Tibial nerve (tissue), 4 donors: ENCODE results near the gene NAA25. TPM values are rescaled to one million over a fixed set of nuclear protein-coding genes. Genes with fewer than 3 reads are reported as not detected.

Experiments used
- DNase-seq, 2 donors: peaks; one replicate each; pipeline ENCODE4 v3.0.0-alpha.2; 2019; ENCODE audit warnings: low spot score in 2 of 2
- H3K27ac ChIP-seq, 4 donors: fragments of 200-600 bp; sonication (generic) in 3 of 4; one replicate each; pipeline ENCODE4 v1.5.1; 2017 to 2019; ENCODE audit warnings: mild to moderate bottlenecking in 1 of 4
- H3K27me3 ChIP-seq, 2 donors: fragments of 200-600 bp; sonication (generic) in 1 of 2; one replicate each; pipeline versions ENCODE4 v1.5.1 to v1.6.0; 2017 to 2019
- H3K36me3 ChIP-seq, 3 donors: fragments of 200-600 bp; sonication (generic); one replicate each; pipeline ENCODE4 v1.5.1; 2018 to 2019
- H3K4me1 ChIP-seq, 4 donors: fragments of 200-600 bp; sonication (generic) in 3 of 4; one replicate each; pipeline ENCODE4 v1.5.1; 2017 to 2019
- H3K4me3 ChIP-seq, 4 donors: fragments of 200-600 bp; sonication (generic) in 3 of 4; one replicate each; pipeline ENCODE4 v1.5.1; 2017 to 2019; ENCODE audit warnings: mild to moderate bottlenecking in 1 of 4, moderate library complexity in 1 of 4
- H3K9me3 ChIP-seq, 4 donors: fragments of 200-600 bp; sonication (generic) in 3 of 4; one replicate each; pipeline ENCODE4 v1.5.1; 2017 to 2019
- CTCF ChIP-seq, 5 experiments: fragments of 200-600 bp in 3 of 5; fragments of 450-650 bp in 2 of 5; sonication (generic) in 3 of 5; IDR thresholded peaks; one replicate each; pipeline ENCODE4 v1.5.1; 2016 to 2019; ENCODE audit warnings: antibody characterized with exemption in 5 of 5, mild to moderate bottlenecking in 3 of 5, moderate library complexity in 2 of 5
- EP300 ChIP-seq, 2 donors: sonication (generic); formaldehyde crosslinking; IDR thresholded peaks; one replicate each; pipeline ENCODE4 v1.6.1; 2017; ENCODE audit warnings: antibody characterized with exemption in 2 of 2, mild to moderate bottlenecking in 1 of 2
- POLR2A ChIP-seq, 2 donors: fragments of 450-650 bp; IDR thresholded peaks; one replicate each; pipeline ENCODE4 v1.6.1; 2017; ENCODE audit warnings: antibody characterized with exemption in 2 of 2, mild to moderate bottlenecking in 2 of 2, moderate library complexity in 2 of 2
- WGBS, 2 donors: methylation state at CpG; one replicate each; pipeline ENCODE4 v1.1.5; 2018; 5-methylcytosine and 5-hydroxymethylcytosine counted together
- total RNA-seq, 4 donors: library from RNA; depleted of rRNA; stranded (reverse); fragments of >200 nt; gene quantifications; one replicate each; pipeline ENCODE4 v1.1.0, GENCODE V29; 2016

The NAA25 gene
- total RNA-seq, 4 donors from 2014 or later = 22.7 to 40.4 (median 34.2) TPM

DNA sequence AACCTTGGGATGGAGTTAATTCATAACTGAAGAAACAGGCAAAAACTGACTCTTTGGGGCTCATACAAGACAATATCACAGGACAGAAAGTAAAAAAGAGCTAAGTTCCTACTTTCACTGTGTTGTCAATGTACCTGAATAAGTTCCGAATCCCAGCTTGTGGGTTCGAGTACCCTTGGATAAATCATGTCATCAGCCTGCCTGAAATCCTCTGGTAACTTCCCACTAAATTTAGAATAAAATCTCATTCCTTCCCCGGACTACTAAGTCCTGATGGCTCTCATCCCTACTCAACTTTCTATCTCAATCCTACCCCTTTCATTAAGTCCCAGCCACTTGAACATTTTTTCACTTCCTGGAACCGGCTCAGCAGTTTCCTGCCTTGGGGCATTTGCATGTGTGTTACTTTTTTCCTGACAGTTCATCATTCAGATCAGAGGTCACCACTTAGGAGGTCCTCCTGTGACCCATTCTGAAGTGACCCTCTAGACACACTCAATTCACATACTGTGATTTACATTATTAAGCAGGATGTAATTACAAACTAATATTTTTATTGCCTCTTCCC is 82.7 kb downstream of the NAA25 start:
- no peak for DNase-seq
- H3K4me3 ChIP-seq = no peak overlapping the region
- no peaks in the 10 kb centered on the region for H3K27me3 ChIP-seq
- 61% methylated on average over 4 of the region's 4 CpGs for WGBS, 2 donors
- H3K4me1 ChIP-seq = no peaks in the 10 kb centered on the region
- peaks cover 0 to 78% (median 0%) of the 10 kb centered on the region in 3 donors for H3K36me3 ChIP-seq
- H3K27ac ChIP-seq = no peak overlapping the region
- no peaks in the 10 kb centered on the region for H3K9me3 ChIP-seq
- TF ChIP-seq CTCF (IDR thresholded peaks at IDR 0.05) = no peak
- TF ChIP-seq EP300 (IDR thresholded peaks at IDR 0.05) = no peak

DNA sequence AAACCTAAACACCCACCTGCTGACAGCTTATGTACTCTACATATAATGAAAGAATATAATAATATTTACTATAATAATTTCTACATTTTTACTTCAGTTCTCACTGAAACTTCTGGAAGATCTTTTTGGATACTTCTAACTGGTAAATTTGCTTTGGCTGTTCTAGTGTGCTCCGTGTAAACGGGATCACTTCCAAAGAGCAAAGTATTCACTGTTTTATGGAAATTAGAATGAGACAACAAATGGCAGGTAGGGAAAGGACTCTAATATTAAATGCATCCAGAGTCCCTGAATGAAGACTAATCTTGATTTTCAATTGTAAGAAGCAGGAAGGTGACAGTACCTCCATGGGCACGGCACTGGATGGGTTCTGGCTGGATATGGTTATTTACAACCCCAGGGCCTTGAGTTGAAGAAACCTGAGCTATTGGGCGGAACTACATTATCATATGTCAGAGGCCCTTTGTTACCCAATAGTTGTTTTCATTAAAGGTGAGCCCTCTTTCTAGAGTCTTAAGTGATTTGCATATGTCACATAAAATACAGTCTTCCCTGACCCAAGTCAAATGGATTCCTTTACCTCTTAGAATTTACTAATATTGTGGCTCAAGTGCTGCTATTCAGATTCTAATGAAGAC is 84.7 kb downstream of the NAA25 start:
- TF ChIP-seq EP300 (IDR thresholded peaks at IDR 0.05) = no peak
- no peak for TF ChIP-seq POLR2A (IDR thresholded peaks at IDR 0.05)
- H3K36me3 ChIP-seq = peaks cover 0 to 75% (median 0%) of the 10 kb centered on the region in 3 donors
- peaks cover 0 to 3% (median 0%) of the 10 kb centered on the region in 4 donors for H3K4me1 ChIP-seq
- no peaks in the 10 kb centered on the region for H3K9me3 ChIP-seq
- H3K27ac ChIP-seq = no peak overlapping the region
- no peak overlapping the region for H3K4me3 ChIP-seq
- 81 to 83% methylated on average over 4 of the region's 4 CpGs for WGBS, 2 donors
- DNase-seq = no peak
- H3K27me3 ChIP-seq = no peaks in the 10 kb centered on the region

DNA sequence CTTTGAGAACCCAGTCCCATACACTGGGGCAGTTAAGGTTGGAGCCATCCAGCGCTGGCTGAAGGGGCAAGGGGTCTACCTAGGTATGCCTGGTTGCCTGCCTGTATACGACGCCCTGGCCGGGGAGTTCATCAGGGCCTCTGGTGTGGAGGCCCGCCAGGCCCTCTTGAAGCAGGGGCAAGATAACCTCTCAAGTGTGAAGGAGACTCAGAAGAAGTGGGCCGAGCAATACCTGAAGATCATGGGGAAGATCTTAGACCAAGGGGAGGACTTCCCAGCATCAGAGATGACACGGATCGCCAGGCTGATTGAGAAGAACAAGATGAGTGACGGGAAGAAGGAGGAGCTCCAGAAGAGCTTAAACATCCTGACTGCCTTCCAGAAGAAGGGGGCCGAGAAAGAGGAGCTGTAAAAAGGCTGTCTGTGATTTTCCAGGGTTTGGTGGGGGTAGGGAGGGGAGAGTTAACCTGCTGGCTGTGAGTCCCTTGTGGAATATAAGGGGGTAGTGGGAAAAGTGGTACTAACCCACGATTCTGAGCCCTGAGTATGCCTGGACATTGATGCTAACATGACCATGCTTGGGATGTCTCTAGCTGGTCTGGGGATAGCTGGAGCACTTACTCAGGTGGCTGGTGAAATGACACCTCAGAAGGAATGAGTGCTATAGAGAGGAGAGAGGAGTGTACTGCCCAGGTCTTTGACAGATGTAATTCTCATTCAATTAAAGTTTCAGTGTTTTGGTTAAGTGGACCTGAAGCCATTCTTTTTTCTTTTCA is 86.2 kb downstream of the NAA25 start:
- Histone ChIP-seq H3K36me3 (peaks cover 0 to 70% (median 0%) of the 10 kb centered on the region in 3 donors), H3K27me3 (no peaks in the 10 kb centered on the region), H3K27ac (no peak overlapping the region), H3K4me3 (no peak overlapping the region), H3K4me1 (peaks cover 0 to 10% (median 0%) of the 10 kb centered on the region in 4 donors), H3K9me3 (no peaks in the 10 kb centered on the region)
- 89 to 90% methylated on average over 11 of the region's 11 CpGs for WGBS, 2 donors
- no peak for DNase-seq
- TF ChIP-seq CTCF (IDR thresholded peaks at IDR 0.05) = no peak

DNA sequence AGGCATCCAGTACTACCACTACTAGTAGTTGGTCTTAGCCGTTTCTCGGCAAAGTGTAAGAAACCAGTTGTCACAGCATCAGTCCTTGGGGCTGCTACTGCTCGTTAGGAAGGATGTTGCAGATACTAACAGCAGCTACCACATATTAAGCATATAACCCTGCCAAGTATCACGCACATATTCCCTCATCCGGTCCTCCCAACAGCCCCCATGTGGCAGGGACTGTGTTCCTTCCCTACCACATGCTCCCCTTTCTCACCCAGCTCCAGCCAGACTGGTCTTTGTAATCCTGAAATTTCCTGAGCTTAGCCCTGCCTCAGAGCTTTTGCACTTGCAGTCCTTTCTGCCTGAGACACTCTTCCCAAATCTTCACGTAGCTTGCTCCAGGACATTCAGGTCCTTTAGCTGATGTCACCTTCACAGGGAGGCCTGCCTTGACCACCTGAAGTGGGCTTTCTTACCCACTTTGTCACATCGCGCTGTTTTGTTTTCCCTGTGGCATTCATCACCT is 87.6 kb downstream of the NAA25 start:
- peaks cover 0 to 83% (median 0%) of the 10 kb centered on the region in 3 donors for H3K36me3 ChIP-seq
- no peak overlapping the region for H3K4me3 ChIP-seq
- no peak for DNase-seq
- no peaks in the 10 kb centered on the region for H3K9me3 ChIP-seq
- WGBS, 2 donors = 91 to 94% methylated on average over 8 of the region's 8 CpGs
- TF ChIP-seq POLR2A (IDR thresholded peaks at IDR 0.05) (no peak), EP300 (IDR thresholded peaks at IDR 0.05) (no peak), CTCF (IDR thresholded peaks at IDR 0.05) (no peak)
- no peaks in the 10 kb centered on the region for H3K27me3 ChIP-seq
- H3K4me1 ChIP-seq = peaks cover 0 to 14% (median 0%) of the 10 kb centered on the region in 4 donors
- H3K27ac ChIP-seq = no peak overlapping the region

DNA sequence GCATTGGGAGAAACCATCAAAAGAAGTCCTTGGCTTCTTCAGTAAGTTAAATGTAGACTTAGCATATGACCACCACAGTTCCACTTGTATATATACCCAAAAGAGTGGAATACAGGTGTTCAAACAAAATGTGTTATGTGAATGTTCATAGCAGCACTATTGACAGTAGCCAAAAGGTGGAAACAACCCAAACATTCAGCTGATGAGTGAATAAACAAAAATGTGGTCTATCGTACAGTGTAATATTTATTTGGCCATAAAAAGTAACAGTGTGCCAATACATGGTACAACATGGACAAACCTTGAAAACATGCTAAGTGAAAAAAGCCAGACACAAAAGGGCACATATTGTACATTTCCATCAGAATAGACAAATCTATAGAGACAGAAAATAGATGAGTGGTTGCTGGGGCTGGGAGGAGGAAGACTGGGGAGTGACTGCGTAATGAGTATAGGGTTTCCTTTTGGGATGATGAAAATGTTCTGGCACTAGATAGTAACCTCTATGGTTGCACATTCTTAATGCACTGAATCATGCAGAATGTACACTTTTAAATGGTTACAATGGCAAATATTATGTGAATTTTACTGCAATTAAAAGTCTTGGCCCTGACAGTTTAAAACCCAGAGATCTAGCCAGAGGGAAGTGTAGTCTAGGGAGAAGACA is 89.9 kb downstream of the NAA25 start:
- WGBS, 2 donors = 80 to 87% methylated on average over 2 of the region's 2 CpGs
- Histone ChIP-seq H3K9me3 (no peaks in the 10 kb centered on the region), H3K4me1 (peaks cover 0 to 35% (median 9%) of the 10 kb centered on the region in 4 donors), H3K27ac (no peak overlapping the region), H3K4me3 (no peak overlapping the region), H3K27me3 (no peaks in the 10 kb centered on the region), H3K36me3 (peaks cover 0 to 67% (median 0%) of the 10 kb centered on the region in 3 donors)
- DNase-seq = no peak
- TF ChIP-seq EP300 (IDR thresholded peaks at IDR 0.05) (no peak), POLR2A (IDR thresholded peaks at IDR 0.05) (no peak), CTCF (IDR thresholded peaks at IDR 0.05) (no peak)
